ENCODE results near the gene PSMB2. TPM values are rescaled to one million over a fixed set of nuclear protein-coding genes. Genes with fewer than 3 reads are reported as not detected.
"Not testable (repeated sequence)": the region's sequence is repeated elsewhere in the genome, so short reads cannot be mapped to it uniquely, and the experiment has no call there.

Gene PSMB2
- total RNA-seq, 1 donor from 2014 or later: 66.3 TPM

GRCh38 chr1:35580949-35581388 lies 60.4 kb downstream of the PSMB2 start:
- TF ChIP-seq CTCF (conservative IDR thresholded peaks at IDR 0.05): no peak
- no peak overlapping the region for H3K27ac Mint-ChIP-seq
- H3K4me3 Mint-ChIP-seq: no peak overlapping the region
- no peak for DNase-seq (ENCODE audit: extremely low spot score, unreplicated experiment)
- H3K27me3 Mint-ChIP-seq: peaks cover 25% of the 10 kb centered on the region
- peaks cover 10% of the 10 kb centered on the region for H3K4me1 Mint-ChIP-seq (ENCODE audit: unreplicated experiment)
- no peaks in the 10 kb centered on the region for H3K9me3 Mint-ChIP-seq
- H3K36me3 Mint-ChIP-seq: no peaks in the 10 kb centered on the region

- Mint-ChIP-seq H3K4me3 (peak overlapping the region; percentile 83), H3K36me3 (no peaks in the 10 kb centered on the region), H3K27ac (peak overlapping the region; percentile 78), H3K27me3 (peaks cover 51% of the 10 kb centered on the region), H3K9me3 (no peaks in the 10 kb centered on the region), H3K4me1 (ENCODE audit: unreplicated experiment) (peaks cover 17% of the 10 kb centered on the region)
- no peak for DNase-seq (ENCODE audit: extremely low spot score, unreplicated experiment)
- no peak for TF ChIP-seq CTCF (conservative IDR thresholded peaks at IDR 0.05)
Observed at GRCh38 chr1:35577071-35577998, 64.0 kb downstream of the PSMB2 start.

- H3K4me3 Mint-ChIP-seq: peak overlapping the region; percentile 81
- H3K27ac Mint-ChIP-seq; H3K9me3 Mint-ChIP-seq; DNase-seq (ENCODE audit: extremely low spot score, unreplicated experiment); H3K36me3 Mint-ChIP-seq: not testable (repeated sequence)
- H3K4me1 Mint-ChIP-seq (ENCODE audit: unreplicated experiment): peaks cover 17% of the 10 kb centered on the region
- peaks cover 57% of the 10 kb centered on the region for H3K27me3 Mint-ChIP-seq
Observed at GRCh38 chr1:35576766-35577070, 64.6 kb downstream of the PSMB2 start.

GRCh38 chr1:35576061-35576765 lies 65.1 kb downstream of the PSMB2 start:
- peaks cover 62% of the 10 kb centered on the region for H3K27me3 Mint-ChIP-seq
- H3K27ac Mint-ChIP-seq: no peak overlapping the region
- peak overlapping the region; percentile 81 for H3K4me3 Mint-ChIP-seq
- peaks cover 17% of the 10 kb centered on the region for H3K4me1 Mint-ChIP-seq (ENCODE audit: unreplicated experiment)
- no peak for DNase-seq (ENCODE audit: extremely low spot score, unreplicated experiment)
- H3K9me3 Mint-ChIP-seq: no peaks in the 10 kb centered on the region
- H3K36me3 Mint-ChIP-seq: no peaks in the 10 kb centered on the region
- no peak for TF ChIP-seq CTCF (conservative IDR thresholded peaks at IDR 0.05)

- peaks cover 69% of the 10 kb centered on the region for H3K27me3 Mint-ChIP-seq
- H3K4me3 Mint-ChIP-seq: peak overlapping the region; percentile 81
- no peak for TF ChIP-seq CTCF (conservative IDR thresholded peaks at IDR 0.05)
- H3K9me3 Mint-ChIP-seq: no peaks in the 10 kb centered on the region
- peak overlapping the region; percentile 65 for H3K27ac Mint-ChIP-seq
- no peaks in the 10 kb centered on the region for H3K36me3 Mint-ChIP-seq
- H3K4me1 Mint-ChIP-seq (ENCODE audit: unreplicated experiment): peaks cover 17% of the 10 kb centered on the region
- DNase-seq (ENCODE audit: extremely low spot score, unreplicated experiment): no peak
Observed at GRCh38 chr1:35575416-35575958, 65.8 kb downstream of the PSMB2 start.

All from type B pancreatic cell (in vitro differentiated cells).